OCI-LY3 (cell line): ENCODE data around the gene SUCLG2.
A peak's percentile ranks its signal among the peaks of the same experiment; 100 is the strongest.

Experiments used
- H2AFZ ChIP-seq: fragments of 200-600, 300-600 bp; shearing (Covaris generic); 2 replicates; pipeline ENCODE4 v1.6.0; 2014; ENCODE audit warnings: antibody characterized with exemption, low read depth, low read length
- H3K27ac ChIP-seq: fragments of 200-600, 300-600 bp; sonication (generic); 2 replicates; pipeline ENCODE4 v1.5.1; 2014; ENCODE audit warnings: mild to moderate bottlenecking, low read length, moderate library complexity, mixed read lengths
- H3K27me3 ChIP-seq: fragments of 200-600, 300-600 bp; sonication (generic); 2 replicates; pipeline ENCODE4 v1.6.1; 2014; ENCODE audit warnings: low read depth, low read length, mixed read lengths
- H3K36me3 ChIP-seq: fragments of 200-600, 300-600 bp; sonication (generic); replicated peaks from 2 replicates; pipeline ENCODE3; 2014; ENCODE audit warnings: low read depth, low read length, mixed read lengths
- H3K4me1 ChIP-seq: fragments of 300-600, 200-600 bp; sonication (generic); 2 replicates; pipeline ENCODE4 v1.6.1; 2014; ENCODE audit warnings: low read length, mixed read lengths
- H3K4me2 ChIP-seq: fragments of 200-600, 300-600 bp; sonication (generic); 2 replicates; pipeline ENCODE4 v1.6.1; 2014; ENCODE audit warnings: low read length, mixed read lengths
- H3K4me3 ChIP-seq: fragments of 300-600, 200-600 bp; sonication (generic); 2 replicates; pipeline ENCODE4 v1.5.1; 2014; ENCODE audit warnings: antibody characterized with exemption, mild to moderate bottlenecking, low read length, moderate library complexity
- H3K79me2 ChIP-seq: fragments of 300-600, 200-600 bp; shearing (Covaris generic); 2 replicates; pipeline ENCODE4 v1.6.1; 2014; ENCODE audit warnings: mild to moderate bottlenecking, low read length, mixed read lengths
- H3K9ac ChIP-seq: fragments of 300-600, 200-600 bp; shearing (Covaris generic); 2 replicates; pipeline ENCODE4 v1.6.0; 2014; ENCODE audit warnings: mild to moderate bottlenecking, low read length, moderate library complexity
- H3K9me3 ChIP-seq: fragments of 200-600, 300-600 bp; shearing (Covaris generic); 2 replicates; pipeline ENCODE4 v1.6.1; 2014; ENCODE audit warnings: low read length, mixed read lengths; ENCODE audit not compliant: insufficient read depth
- H4K20me1 ChIP-seq: fragments of 200-600, 300-600 bp; sonication (generic); 2 replicates; pipeline ENCODE4 v1.6.1; 2016; ENCODE audit warnings: low read length, mixed read lengths; ENCODE audit not compliant: insufficient read depth
- EZH2phosphoT487 ChIP-seq: fragments of 200-600 bp; shearing (Covaris generic); IDR thresholded peaks from 2 replicates; pipeline ENCODE4 v1.6.1; 2018; ENCODE audit warnings: antibody characterized with exemption, mixed run types, low read depth
- TF ChIP-seq, protein P1 (sequence below): fragments of 200-600, 300-600 bp; sonication (generic); IDR thresholded peaks from 2 replicates; pipeline ENCODE4 v1.5.1; 2014; ENCODE audit warnings: antibody characterized with exemption, low read length, low read depth

SUCLG2 gene

GRCh38 chr3:67691926-67692325, 37.5 kb upstream of the SUCLG2 start:
- no peaks in the 10 kb centered on the region for H4K20me1 ChIP-seq
- no peak overlapping the region for H3K4me2 ChIP-seq
- H3K4me1 ChIP-seq: peaks cover 15% of the 10 kb centered on the region
- no peaks in the 10 kb centered on the region for H3K79me2 ChIP-seq
- no peak overlapping the region for H3K27ac ChIP-seq
- no peaks in the 10 kb centered on the region for H3K36me3 ChIP-seq
- H3K9ac ChIP-seq: no peak overlapping the region
- no peak for TF ChIP-seq EZH2phosphoT487
- TF ChIP-seq, protein P1, sequence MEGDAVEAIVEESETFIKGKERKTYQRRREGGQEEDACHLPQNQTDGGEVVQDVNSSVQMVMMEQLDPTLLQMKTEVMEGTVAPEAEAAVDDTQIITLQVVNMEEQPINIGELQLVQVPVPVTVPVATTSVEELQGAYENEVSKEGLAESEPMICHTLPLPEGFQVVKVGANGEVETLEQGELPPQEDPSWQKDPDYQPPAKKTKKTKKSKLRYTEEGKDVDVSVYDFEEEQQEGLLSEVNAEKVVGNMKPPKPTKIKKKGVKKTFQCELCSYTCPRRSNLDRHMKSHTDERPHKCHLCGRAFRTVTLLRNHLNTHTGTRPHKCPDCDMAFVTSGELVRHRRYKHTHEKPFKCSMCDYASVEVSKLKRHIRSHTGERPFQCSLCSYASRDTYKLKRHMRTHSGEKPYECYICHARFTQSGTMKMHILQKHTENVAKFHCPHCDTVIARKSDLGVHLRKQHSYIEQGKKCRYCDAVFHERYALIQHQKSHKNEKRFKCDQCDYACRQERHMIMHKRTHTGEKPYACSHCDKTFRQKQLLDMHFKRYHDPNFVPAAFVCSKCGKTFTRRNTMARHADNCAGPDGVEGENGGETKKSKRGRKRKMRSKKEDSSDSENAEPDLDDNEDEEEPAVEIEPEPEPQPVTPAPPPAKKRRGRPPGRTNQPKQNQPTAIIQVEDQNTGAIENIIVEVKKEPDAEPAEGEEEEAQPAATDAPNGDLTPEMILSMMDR: no peak
- H3K4me3 ChIP-seq: no peak overlapping the region
- H2AFZ ChIP-seq: no peak overlapping the region
- H3K9me3 ChIP-seq: no peaks in the 10 kb centered on the region
- no peaks in the 10 kb centered on the region for H3K27me3 ChIP-seq

DNA sequence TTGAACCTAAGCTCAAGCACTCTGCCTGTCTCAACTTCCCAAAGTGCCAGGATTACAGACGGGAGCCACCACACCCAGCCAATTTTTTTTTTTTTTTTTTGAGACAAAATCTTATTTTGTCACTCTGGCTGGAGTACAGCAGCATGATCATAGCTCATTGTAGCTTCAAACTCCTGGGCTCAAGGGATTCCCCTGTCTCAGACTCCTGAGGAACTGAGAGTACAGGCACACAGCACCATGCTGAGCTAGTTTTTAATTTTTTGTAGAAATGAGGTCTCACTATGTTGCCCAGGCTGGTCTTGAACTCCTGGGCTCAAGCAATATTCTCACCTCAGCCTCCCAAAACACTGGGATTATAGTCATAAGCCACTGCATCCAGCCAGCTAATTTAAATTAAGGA, 36.8 kb upstream of the SUCLG2 start:
- H3K27me3 ChIP-seq: no peaks in the 10 kb centered on the region
- H3K4me2 ChIP-seq: peak overlapping the region; percentile 43
- no peak overlapping the region for H3K4me3 ChIP-seq
- H4K20me1 ChIP-seq: no peaks in the 10 kb centered on the region
- H3K9me3 ChIP-seq: no peaks in the 10 kb centered on the region
- H3K79me2 ChIP-seq: no peaks in the 10 kb centered on the region
- no peak for TF ChIP-seq EZH2phosphoT487
- TF ChIP-seq, protein P1: no peak
- H2AFZ ChIP-seq: no peak overlapping the region
- H3K4me1 ChIP-seq: peaks cover 23% of the 10 kb centered on the region
- no peak overlapping the region for H3K27ac ChIP-seq
- peaks cover 3% of the 10 kb centered on the region for H3K36me3 ChIP-seq
- H3K9ac ChIP-seq: no peak overlapping the region

DNA sequence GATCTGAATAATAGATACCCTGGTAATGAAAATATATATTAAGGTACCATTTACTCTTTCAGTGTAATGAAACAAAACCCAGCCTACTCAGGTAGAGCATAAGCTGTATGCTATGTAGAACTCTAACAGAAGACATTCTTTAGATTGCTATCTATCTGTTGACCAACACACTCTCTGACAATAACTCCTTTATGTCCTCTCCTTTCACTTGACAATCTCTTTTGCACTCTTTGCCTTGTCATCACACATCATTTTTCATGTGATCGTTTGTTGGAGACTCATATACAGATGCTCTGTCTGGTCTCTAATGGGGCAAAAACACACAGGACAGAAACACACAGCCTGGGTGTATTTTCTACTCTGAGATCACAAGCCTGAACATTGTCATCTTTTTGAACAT, 35.4 kb upstream of the SUCLG2 start:
- Histone ChIP-seq H3K9ac (no peak overlapping the region), H3K4me3 (no peak overlapping the region), H2AFZ (no peak overlapping the region), H3K9me3 (no peaks in the 10 kb centered on the region), H3K4me1 (peaks cover 35% of the 10 kb centered on the region), H3K36me3 (peaks cover 3% of the 10 kb centered on the region), H4K20me1 (no peaks in the 10 kb centered on the region), H3K27me3 (no peaks in the 10 kb centered on the region), H3K27ac (no peak overlapping the region), H3K79me2 (no peaks in the 10 kb centered on the region), H3K4me2 (no peak overlapping the region)
- TF ChIP-seq EZH2phosphoT487: no peak
- TF ChIP-seq, protein P1: no peak

- Histone ChIP-seq H4K20me1 (no peaks in the 10 kb centered on the region), H3K9ac (no peak overlapping the region), H2AFZ (no peak overlapping the region), H3K9me3 (no peaks in the 10 kb centered on the region), H3K27me3 (no peaks in the 10 kb centered on the region), H3K27ac (no peak overlapping the region), H3K4me1 (peaks cover 38% of the 10 kb centered on the region), H3K4me2 (no peak overlapping the region), H3K79me2 (no peaks in the 10 kb centered on the region), H3K36me3 (peaks cover 3% of the 10 kb centered on the region), H3K4me3 (no peak overlapping the region)
- TF ChIP-seq EZH2phosphoT487: no peak
- TF ChIP-seq, protein P1: no peak
Measured at GRCh38 chr3:67688231-67688630, 33.8 kb upstream of the SUCLG2 start.
